Caco-2 (cell line): ENCODE data around the gene PEAK3. TPM values are rescaled to one million over a fixed set of nuclear protein-coding genes. Genes with fewer than 3 reads are reported as not detected.
A peak's percentile ranks its signal among the peaks of the same experiment; 100 is the strongest.

Experiments
- BruUV-seq: library from RNA; stranded (reverse); fragments of 400-500 nt; replicated peaks from 2 replicates; lab custom pipeline; 2021; lab: Mats Ljungman, UMichigan
- CTCF ChIA-PET: fragments of 300-600 bp; sonication (Branson Sonifier 250); formaldehyde crosslinking; loops from one replicate; lab custom pipeline; 2022; ENCODE audit warnings: antibody characterized with exemption; lab: Charles Lee
- POLR2A ChIA-PET: fragments of 300-600 bp; sonication (Branson Sonifier 250); formaldehyde crosslinking; loops from one replicate; lab custom pipeline; 2022; ENCODE audit warnings: antibody characterized with exemption; lab: Charles Lee
- DNase-seq, 2 experiments: peaks; one replicate each; pipeline versions ENCODE4 v3.0.0 to v3.0.0-alpha.2; 2020 to 2022
- H3K27me3 ChIP-seq: replicated peaks from 2 replicates; pipeline ENCODE4 v1.6.0; 2011; ENCODE audit warnings: low read length; ENCODE audit not compliant: control insufficient read depth, insufficient read depth
- H3K36me3 ChIP-seq: 2 replicates; pipeline ENCODE4 v1.5.1; 2011; ENCODE audit warnings: low read length; ENCODE audit not compliant: control insufficient read depth, insufficient read depth
- H3K4me1 ChIP-seq: fragments of 250-450 bp; sonication (Bioruptor Pico); 2 replicates; pipeline ENCODE4 v1.5.1; 2020; ENCODE audit warnings: mild to moderate bottlenecking
- H3K4me3 ChIP-seq: 2 replicates; pipeline ENCODE4 v1.5.1; 2011; ENCODE audit warnings: low read depth, mild to moderate bottlenecking, control low read depth, low read length
- H3K9me3 ChIP-seq: fragments of 250-450 bp; sonication (Bioruptor Pico); 2 replicates; pipeline ENCODE4 v1.5.1; 2020; ENCODE audit warnings: mild to moderate bottlenecking, moderate library complexity
- H3K27ac Mint-ChIP-seq: one replicate; pipeline ENCODE4 v1.8.0; 2022; ENCODE audit warnings: mixed read lengths; ENCODE audit not compliant: unreplicated experiment
- H3K27me3 Mint-ChIP-seq: one replicate; pipeline ENCODE4 v1.8.0; 2022; ENCODE audit warnings: mixed read lengths; ENCODE audit not compliant: insufficient read depth, unreplicated experiment
- H3K36me3 Mint-ChIP-seq: one replicate; pipeline ENCODE4 v1.8.0; 2022; ENCODE audit warnings: mild to moderate bottlenecking, mixed read lengths; ENCODE audit not compliant: insufficient read depth, unreplicated experiment
- H3K4me1 Mint-ChIP-seq: one replicate; pipeline ENCODE4 v1.8.0; 2022; ENCODE audit warnings: low read depth, mixed read lengths; ENCODE audit not compliant: unreplicated experiment
- H3K4me3 Mint-ChIP-seq: one replicate; pipeline ENCODE4 v1.8.0; 2022; ENCODE audit warnings: mild to moderate bottlenecking, moderate library complexity, mixed read lengths; ENCODE audit not compliant: unreplicated experiment
- H3K9me3 Mint-ChIP-seq: one replicate; pipeline ENCODE4 v1.8.0; 2022; ENCODE audit warnings: mixed read lengths; ENCODE audit not compliant: unreplicated experiment
- intact Hi-C: fragments of 100-400 bp; cut with micrococcal nuclease; formaldehyde crosslinking; loops from one replicate; pipeline ENCODE4 v1.10.0; 2022; ENCODE audit not compliant: unreplicated experiment
- total RNA-seq: library from RNA; stranded (reverse); gene quantifications from 2 replicates; pipeline ENCODE4 v1.2.3, GENCODE V29; 2022
- TF ChIP-seq, protein P1 (sequence below), 2 experiments: fragments of 200-600 bp in 1 of 2; IDR thresholded peaks; 1 replicate in 1 of 2; 2 replicates in 1 of 2; pipeline versions ENCODE4 v1.5.1 to v1.8.0; 2011 to 2022; ENCODE audit warnings: antibody characterized with exemption in 1 of 2, control low read depth in 1 of 2, inconsistent platforms in 1 of 2, low read depth in 1 of 2, low read length in 1 of 2, mild to moderate bottlenecking in 1 of 2, moderate library complexity in 1 of 2; ENCODE audit not compliant: insufficient read depth in 1 of 2, severe bottlenecking in 1 of 2, unreplicated experiment in 1 of 2

The PEAK3 gene
- total RNA-seq, 1 experiment from 2014 or later = not detected

- Mint-ChIP-seq H3K27me3 (no peaks in the 10 kb centered on the region), H3K4me3 (no peak overlapping the region), H3K36me3 (peaks cover 72% of the 10 kb centered on the region), H3K4me1 (no peaks in the 10 kb centered on the region), H3K9me3 (no peaks in the 10 kb centered on the region), H3K27ac (no peak overlapping the region)
- no peak for DNase-seq
- peaks cover 10% of the 10 kb centered on the region for H3K4me1 ChIP-seq
- POLR2A ChIA-PET = no interaction called here
- no peaks in the 10 kb centered on the region for H3K27me3 ChIP-seq
- intact Hi-C loops = loop anchor here (5.0 kb wide), 1 partner anchor 111 kb away; no protein-coding TSS in a partner anchor
- CTCF ChIA-PET = no interaction called here
- peaks cover 5% of the 10 kb centered on the region for H3K36me3 ChIP-seq
- TF ChIP-seq, protein P1, sequence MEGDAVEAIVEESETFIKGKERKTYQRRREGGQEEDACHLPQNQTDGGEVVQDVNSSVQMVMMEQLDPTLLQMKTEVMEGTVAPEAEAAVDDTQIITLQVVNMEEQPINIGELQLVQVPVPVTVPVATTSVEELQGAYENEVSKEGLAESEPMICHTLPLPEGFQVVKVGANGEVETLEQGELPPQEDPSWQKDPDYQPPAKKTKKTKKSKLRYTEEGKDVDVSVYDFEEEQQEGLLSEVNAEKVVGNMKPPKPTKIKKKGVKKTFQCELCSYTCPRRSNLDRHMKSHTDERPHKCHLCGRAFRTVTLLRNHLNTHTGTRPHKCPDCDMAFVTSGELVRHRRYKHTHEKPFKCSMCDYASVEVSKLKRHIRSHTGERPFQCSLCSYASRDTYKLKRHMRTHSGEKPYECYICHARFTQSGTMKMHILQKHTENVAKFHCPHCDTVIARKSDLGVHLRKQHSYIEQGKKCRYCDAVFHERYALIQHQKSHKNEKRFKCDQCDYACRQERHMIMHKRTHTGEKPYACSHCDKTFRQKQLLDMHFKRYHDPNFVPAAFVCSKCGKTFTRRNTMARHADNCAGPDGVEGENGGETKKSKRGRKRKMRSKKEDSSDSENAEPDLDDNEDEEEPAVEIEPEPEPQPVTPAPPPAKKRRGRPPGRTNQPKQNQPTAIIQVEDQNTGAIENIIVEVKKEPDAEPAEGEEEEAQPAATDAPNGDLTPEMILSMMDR (IDR thresholded peaks at IDR 0.05; ENCODE audit: insufficient read depth in 1 of 2, low read depth in 1 of 2, low read length in 1 of 2, severe bottlenecking in 1 of 2, unreplicated experiment in 1 of 2) = no peak
- no peak overlapping the region for H3K4me3 ChIP-seq
- no peaks in the 10 kb centered on the region for H3K9me3 ChIP-seq
- no TSS peak for BruUV-seq
Measured at GRCh38 chr19:2276429-2276986, 5.5 kb downstream of the PEAK3 start.

DNA sequence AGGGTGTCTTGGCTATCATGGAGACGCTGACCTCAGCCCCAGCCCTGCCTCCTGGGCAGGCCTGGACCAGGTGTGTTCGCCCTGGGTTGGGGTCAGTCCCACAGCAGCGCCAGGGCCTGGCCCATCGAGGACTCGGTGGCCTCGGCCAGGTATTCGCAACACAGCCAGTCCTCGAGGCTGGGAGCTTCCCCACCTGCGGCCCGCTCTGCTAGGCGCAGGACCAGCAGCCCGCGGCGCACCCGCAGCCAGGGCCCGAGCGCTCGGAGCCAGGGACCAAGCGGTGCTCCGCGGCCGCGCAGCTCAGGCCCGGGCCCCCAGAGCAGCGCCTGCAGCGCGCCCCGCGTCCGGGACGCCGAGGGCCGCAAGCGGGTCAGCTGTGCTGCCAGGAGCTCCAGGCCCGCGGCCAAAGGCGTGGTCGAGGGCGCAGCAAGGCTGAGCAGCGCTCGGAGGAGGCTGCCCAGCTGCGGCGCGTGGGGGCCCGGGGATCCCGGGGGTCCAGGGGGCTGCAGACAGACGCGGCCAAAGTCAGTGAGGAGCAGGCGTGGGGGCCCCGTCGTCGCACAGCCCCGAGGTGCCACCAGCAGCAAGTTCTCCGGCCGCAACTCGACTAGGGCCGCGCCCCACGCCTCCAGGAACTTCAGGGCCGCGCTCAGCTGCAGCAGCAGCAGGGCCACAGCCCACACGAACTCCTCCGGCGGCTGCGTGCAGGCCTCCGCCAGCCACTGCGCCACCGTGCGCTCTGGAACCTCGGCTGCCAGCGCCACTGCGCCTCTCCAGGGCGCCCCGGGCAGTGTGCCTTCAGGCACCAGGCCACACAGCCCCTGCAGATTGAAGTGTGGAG, 6.2 kb downstream of the PEAK3 start:
- Histone ChIP-seq H3K9me3 (no peaks in the 10 kb centered on the region), H3K27me3 (no peaks in the 10 kb centered on the region), H3K4me3 (no peak overlapping the region), H3K36me3 (peaks cover 5% of the 10 kb centered on the region), H3K4me1 (peaks cover 14% of the 10 kb centered on the region)
- no peak for DNase-seq
- ChIA-PET POLR2A (no interaction called here), CTCF (no interaction called here)
- intact Hi-C loops = loop anchor here (5.0 kb wide), 1 partner anchor 111 kb away; no protein-coding TSS in a partner anchor
- Mint-ChIP-seq H3K27ac (peak overlapping the region; percentile 85), H3K27me3 (no peaks in the 10 kb centered on the region), H3K4me3 (no peak overlapping the region), H3K9me3 (no peaks in the 10 kb centered on the region), H3K36me3 (peaks cover 79% of the 10 kb centered on the region), H3K4me1 (no peaks in the 10 kb centered on the region)
- no TSS peak for BruUV-seq
- TF ChIP-seq, protein P1 (IDR thresholded peaks at IDR 0.05; ENCODE audit: insufficient read depth in 1 of 2, low read depth in 1 of 2, low read length in 1 of 2, severe bottlenecking in 1 of 2, unreplicated experiment in 1 of 2) = no peak

DNA sequence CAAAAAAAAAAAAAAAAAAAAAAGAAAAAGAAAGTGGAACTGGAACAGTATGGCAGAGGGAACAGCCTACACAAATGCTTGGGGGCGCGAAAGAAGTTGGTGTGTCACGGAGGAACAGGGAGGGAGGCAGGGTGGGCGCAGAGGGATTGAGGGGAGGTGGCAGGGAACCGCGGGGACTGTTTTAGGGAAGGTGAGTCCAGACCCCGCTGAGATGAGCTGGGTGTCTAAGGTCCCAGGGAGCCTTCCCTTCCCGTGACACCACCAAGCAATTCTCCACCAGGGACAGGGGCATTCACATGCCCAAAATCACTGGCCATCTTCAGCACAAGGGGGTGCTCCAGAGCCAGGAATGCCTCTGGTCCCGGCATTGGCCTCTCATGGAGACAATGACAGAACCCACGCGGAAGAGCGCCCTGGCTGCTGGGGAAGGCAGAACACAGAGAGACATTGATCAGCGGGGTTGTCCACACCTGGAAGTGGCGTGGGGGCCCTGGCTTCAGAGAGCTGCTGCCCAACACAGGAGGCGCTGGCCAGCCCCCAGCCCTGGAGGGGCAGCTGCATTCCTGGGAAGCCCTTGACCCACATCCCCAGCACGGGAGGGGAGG, 6.9 kb downstream of the PEAK3 start:
- no peaks in the 10 kb centered on the region for H3K9me3 Mint-ChIP-seq
- CTCF ChIA-PET = interaction anchor here (0.6 to 0.7 kb wide), 2 partner anchors 14 to 34 kb away, joined by 3 to 8 read pairs; no protein-coding TSS in a partner anchor

More for the DNA sequence above, 6.9 kb downstream of the PEAK3 start:
- Histone ChIP-seq H3K9me3 (no peaks in the 10 kb centered on the region), H3K4me1 (peaks cover 14% of the 10 kb centered on the region), H3K27me3 (no peaks in the 10 kb centered on the region), H3K36me3 (peaks cover 5% of the 10 kb centered on the region), H3K4me3 (no peak overlapping the region)
- POLR2A ChIA-PET = interaction anchor here (0.6 kb wide), 3 partner anchors 20 to 153 kb away, joined by 4 to 5 read pairs (median 4); no protein-coding TSS in a partner anchor
- intact Hi-C loops = loop anchor here (5.0 kb wide), 1 partner anchor 112 kb away; no protein-coding TSS in a partner anchor
- H3K4me3 Mint-ChIP-seq = no peak overlapping the region
- no TSS peak for BruUV-seq
- peaks cover 87% of the 10 kb centered on the region for H3K36me3 Mint-ChIP-seq
- H3K27me3 Mint-ChIP-seq = no peaks in the 10 kb centered on the region
- TF ChIP-seq, protein P1 (IDR thresholded peaks at IDR 0.05; ENCODE audit: insufficient read depth in 1 of 2, low read depth in 1 of 2, low read length in 1 of 2, severe bottlenecking in 1 of 2, unreplicated experiment in 1 of 2) = peak; percentile 61 to 73
- DNase-seq = peak; percentile 79 to 83
- peak overlapping the region; percentile 85 for H3K27ac Mint-ChIP-seq
- H3K4me1 Mint-ChIP-seq = no peaks in the 10 kb centered on the region
